ENCODE data around the gene TRHDE. TPM values are rescaled to one million over a fixed set of nuclear protein-coding genes. Genes with fewer than 3 reads are reported as not detected.

The TRHDE gene
- total and polyA plus RNA-seq, 9 of the 15 experiments (the other 6 are each of a cell fraction or from before 2014, with no cell fraction given), result 0.03 to 0.29 (median 0.09) TPM

DNA sequence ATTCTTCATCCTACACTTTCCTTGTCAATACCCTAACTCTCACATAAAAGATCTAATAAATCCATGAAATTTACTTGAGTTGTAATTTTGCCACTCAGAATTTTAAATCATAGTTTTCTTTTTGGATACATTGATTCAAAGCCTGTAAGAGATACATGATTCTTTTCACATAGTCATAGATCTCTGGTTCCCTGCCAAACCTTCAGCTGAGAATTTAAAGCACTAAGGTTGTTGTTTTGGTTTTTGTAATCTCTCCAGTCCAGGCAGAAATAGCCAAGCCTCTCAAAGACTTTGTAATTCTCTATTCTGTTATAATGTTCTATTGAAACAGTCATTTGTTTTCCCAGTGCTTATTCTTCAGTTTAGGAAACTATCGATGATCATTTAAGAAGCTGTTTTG, 273.9 kb downstream of the TRHDE start (continued):
- TF ChIP-seq, protein P1, sequence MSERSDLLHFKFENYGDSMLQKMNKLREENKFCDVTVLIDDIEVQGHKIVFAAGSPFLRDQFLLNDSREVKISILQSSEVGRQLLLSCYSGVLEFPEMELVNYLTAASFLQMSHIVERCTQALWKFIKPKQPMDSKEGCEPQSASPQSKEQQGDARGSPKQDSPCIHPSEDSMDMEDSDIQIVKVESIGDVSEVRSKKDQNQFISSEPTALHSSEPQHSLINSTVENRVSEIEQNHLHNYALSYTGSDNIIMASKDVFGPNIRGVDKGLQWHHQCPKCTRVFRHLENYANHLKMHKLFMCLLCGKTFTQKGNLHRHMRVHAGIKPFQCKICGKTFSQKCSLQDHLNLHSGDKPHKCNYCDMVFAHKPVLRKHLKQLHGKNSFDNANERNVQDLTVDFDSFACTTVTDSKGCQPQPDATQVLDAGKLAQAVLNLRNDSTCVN (CRISPR knock-in tag; IDR thresholded peaks at IDR 0.05), result no peak
- TF ChIP-seq HMG20A (CRISPR knock-in tag; conservative IDR thresholded peaks at IDR 0.05), result no peak
- TF ChIP-seq, protein P2, sequence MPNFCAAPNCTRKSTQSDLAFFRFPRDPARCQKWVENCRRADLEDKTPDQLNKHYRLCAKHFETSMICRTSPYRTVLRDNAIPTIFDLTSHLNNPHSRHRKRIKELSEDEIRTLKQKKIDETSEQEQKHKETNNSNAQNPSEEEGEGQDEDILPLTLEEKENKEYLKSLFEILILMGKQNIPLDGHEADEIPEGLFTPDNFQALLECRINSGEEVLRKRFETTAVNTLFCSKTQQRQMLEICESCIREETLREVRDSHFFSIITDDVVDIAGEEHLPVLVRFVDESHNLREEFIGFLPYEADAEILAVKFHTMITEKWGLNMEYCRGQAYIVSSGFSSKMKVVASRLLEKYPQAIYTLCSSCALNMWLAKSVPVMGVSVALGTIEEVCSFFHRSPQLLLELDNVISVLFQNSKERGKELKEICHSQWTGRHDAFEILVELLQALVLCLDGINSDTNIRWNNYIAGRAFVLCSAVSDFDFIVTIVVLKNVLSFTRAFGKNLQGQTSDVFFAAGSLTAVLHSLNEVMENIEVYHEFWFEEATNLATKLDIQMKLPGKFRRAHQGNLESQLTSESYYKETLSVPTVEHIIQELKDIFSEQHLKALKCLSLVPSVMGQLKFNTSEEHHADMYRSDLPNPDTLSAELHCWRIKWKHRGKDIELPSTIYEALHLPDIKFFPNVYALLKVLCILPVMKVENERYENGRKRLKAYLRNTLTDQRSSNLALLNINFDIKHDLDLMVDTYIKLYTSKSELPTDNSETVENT (CRISPR knock-in tag; IDR thresholded peaks at IDR 0.05), result no peak
- TF ChIP-seq, protein P3, sequence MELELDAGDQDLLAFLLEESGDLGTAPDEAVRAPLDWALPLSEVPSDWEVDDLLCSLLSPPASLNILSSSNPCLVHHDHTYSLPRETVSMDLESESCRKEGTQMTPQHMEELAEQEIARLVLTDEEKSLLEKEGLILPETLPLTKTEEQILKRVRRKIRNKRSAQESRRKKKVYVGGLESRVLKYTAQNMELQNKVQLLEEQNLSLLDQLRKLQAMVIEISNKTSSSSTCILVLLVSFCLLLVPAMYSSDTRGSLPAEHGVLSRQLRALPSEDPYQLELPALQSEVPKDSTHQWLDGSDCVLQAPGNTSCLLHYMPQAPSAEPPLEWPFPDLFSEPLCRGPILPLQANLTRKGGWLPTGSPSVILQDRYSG (tag; conservative IDR thresholded peaks at IDR 0.05; ENCODE audit: low read depth), result no peak
- TF ChIP-seq, protein P4, sequence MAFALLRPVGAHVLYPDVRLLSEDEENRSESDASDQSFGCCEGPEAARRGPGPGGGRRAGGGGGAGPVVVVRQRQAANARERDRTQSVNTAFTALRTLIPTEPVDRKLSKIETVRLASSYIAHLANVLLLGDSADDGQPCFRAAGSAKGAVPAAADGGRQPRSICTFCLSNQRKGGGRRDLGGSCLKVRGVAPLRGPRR (CRISPR knock-in tag; IDR thresholded peaks at IDR 0.05), result no peak
- no peak for TF ChIP-seq HDAC8 (tag; IDR thresholded peaks at IDR 0.05)
- no peak for TF ChIP-seq E2F3 (CRISPR knock-in tag; IDR thresholded peaks at IDR 0.05)
- TF ChIP-seq SOX6 (IDR thresholded peaks at IDR 0.05), result no peak
